HL-60 (cell line): Measurements from ENCODE around the gene ZBTB3.
"Not testable (repeated sequence)": the region's sequence is repeated elsewhere in the genome, so short reads cannot be mapped to it uniquely, and the experiment has no call there.

Source experiments
- CTCF ChIP-seq: IDR thresholded peaks from one replicate; pipeline ENCODE4 v1.5.1; 2011; ENCODE audit warnings: low read length, control low read depth, inconsistent platforms; ENCODE audit not compliant: insufficient read depth
- GABPA ChIP-seq: IDR thresholded peaks from 2 replicates; pipeline ENCODE4 v1.6.1; 2012; ENCODE audit warnings: low read depth
- POLR2AphosphoS5 ChIP-seq: IDR thresholded peaks from 2 replicates; pipeline ENCODE4 v1.6.1; 2012; ENCODE audit warnings: low read depth
- REST ChIP-seq: IDR thresholded peaks from 2 replicates; pipeline ENCODE4 v1.6.1; 2012; ENCODE audit warnings: low read depth; ENCODE audit not compliant: insufficient replicate concordance
- SPI1 ChIP-seq: IDR thresholded peaks from 2 replicates; pipeline ENCODE4 v1.6.1; 2012; ENCODE audit warnings: low read depth, mild to moderate bottlenecking, borderline replicate concordance

- TF ChIP-seq CTCF, POLR2AphosphoS5, REST, GABPA, SPI1: not testable (repeated sequence)
Measured at GRCh38 chr11:62749931-62750330, 4.0 kb downstream of the ZBTB3 start.
